Stimulated activated CD8-positive, alpha-beta memory T cell treated with anti-CD3 and anti-CD28 coated beads, Interleukin-12 subunit alpha, Interleukin-12 subunit beta, amount 100 ng/mL, for 1 hour (primary cell): ENCODE results near the gene FAN1.

ENCODE experiments used
- DNase-seq: peaks from one replicate; pipeline ENCODE4 v3.0.0-alpha.2; 2020; ENCODE audit warnings: low read depth

The FAN1 gene

GRCh38 chr15:30921106-30921505, 17.4 kb downstream of the FAN1 start:
- no peak for DNase-seq

DNA sequence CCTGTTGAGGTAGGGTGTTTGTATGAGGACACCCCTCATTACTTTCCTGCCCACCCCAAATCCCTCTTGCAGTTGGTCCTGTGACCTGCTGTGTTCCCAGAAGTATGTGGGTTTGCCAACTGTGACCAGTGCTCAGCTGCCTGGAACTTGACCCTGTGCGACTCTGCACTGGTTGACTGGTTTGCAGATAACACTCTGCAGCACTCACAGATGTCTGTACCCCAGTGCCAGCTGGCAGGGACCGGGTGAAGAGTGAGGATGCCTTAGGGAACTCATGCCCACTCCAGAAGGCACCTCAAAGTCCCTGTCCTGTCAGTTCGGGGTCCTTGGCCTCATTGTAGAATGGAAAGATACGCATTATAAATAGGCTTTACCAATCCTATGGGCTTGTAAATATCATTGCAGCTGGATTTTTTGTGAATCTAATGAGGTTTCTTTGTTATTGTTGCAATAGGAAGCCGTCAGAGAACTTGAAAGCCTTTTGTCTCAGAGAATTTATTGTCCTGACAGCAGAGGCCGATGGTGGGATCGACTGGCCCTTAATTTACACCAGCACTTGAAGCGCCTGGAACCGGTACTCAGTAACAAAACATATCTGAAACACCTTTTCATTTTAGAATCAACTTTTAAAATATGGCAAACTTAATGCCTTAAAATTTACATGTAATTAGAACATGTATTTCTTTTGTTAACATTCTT, 18.2 kb downstream of the FAN1 start:
- DNase-seq = no peak

DNA sequence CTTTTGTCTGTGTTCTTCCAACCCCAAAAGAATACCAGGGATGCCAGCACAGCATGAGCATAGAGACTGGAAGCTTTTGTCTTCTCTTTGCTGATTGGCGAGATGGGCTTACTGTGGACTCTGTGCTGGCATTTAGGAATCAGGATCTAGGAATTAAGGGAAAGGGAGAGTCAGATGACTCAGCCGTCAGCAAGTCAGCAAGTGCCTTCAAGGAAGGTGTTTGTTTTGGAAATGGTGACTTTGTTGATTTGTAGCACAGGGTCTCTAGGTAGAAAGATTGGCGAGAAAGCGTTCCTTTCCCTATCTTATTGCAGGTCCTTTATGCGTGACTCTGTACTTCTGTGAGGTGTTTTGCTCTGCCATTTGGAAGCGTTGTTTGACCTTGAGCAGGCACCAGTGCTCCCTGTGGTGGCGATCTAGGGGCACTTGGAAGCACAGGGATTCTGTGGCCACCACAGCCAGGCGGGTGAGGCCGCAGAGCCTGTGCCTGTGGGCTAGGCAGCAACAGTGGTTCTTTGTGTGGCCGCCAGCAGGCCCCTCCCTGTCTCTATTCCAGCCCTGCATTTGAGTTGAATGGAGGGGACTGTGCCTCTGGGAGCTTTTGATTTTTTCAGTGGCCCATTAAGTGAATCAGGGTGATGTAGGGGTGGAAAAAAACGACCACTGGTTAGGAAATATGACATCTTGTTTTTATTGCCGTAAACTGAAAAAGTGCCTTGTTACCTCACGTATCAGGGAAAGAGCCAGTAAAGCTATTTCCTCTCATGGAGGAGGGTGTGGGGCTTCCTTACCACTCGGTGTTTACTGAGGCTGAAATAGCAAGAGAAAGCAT, 19.0 kb downstream of the FAN1 start:
- DNase-seq = no peak

DNA sequence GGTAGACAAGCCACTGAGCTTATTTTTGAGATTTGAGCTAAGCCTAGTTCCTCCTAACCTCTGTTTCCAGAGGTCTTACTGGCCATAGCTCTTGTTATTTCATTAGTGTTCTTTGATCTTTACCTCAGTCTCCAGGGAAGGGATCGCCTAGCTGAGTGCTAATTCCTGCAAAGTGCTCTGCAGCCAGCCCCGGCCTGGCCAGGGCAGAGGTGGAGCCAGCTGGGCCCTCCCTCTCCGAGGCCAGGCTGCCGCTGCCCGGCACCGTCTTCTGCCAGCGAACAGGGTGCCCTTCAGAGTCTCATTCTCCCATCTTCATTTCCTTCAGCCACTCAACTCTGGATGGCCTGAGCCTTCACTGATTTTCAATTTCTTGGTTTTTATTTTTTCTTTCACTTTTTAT, 19.7 kb downstream of the FAN1 start:
- DNase-seq = no peak

DNA sequence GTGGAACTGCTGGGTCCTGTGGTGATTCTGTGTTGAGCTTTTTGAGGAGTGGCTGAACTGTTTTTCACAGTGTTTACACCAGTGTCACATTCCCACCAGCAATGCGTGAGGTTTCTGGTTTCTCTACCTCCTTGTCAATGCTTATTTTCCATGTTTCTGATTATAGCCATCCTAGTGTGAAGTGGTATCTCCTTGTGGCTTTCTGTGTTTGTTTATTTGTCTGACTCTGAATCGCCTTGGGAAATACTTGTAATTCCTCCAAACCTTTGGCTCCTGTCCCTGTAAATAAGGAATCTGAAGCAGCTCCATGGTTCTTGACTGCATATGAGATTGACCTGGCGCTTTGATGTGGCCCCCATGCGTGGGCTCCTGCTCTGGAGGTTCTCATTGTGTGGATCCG, 20.6 kb downstream of the FAN1 start:
- DNase-seq = no peak

DNA sequence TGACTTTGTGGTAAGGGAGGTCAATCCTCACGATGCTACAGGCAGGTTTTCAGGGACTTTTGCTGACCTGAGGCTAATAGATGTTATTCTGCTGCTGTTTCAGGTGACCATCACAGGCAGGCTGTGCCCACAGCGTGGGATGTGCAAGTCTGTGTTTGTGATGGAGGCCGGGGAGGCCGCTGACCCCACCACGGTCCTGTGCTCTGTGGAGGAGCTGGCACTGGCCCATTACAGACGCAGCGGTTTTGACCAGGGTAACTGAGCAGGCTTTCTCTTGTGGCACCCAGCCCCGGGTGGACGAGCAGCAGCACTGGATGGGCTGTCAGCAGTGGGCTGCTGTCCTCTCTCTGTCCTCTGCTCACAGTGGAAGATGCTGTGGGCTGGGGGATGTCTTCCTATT, 22.0 kb downstream of the FAN1 start:
- no peak for DNase-seq

- no peak for DNase-seq
Measured at GRCh38 chr15:30926161-30926560, 22.4 kb downstream of the FAN1 start.

GRCh38 chr15:30927148-30927761, 23.5 kb downstream of the FAN1 start:
- no peak for DNase-seq

DNA sequence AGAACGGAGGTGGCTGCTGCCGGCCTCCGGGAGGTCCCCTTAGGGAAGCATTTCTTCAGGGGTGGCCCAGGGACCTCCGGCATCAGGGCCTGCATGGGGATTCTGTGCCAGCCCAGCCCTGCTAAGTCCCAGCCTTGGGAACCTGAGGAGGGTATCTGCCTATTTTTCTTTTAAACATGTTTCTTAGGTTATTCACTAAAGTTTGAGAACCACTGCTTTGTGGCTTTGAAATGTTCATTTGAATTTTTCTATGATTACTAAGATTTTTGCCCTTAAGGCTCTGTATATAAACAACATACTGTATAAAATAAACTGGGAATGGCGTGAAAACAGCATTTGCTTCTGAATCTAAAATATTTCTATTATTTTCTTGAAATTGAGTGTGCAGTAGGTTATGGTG, 24.4 kb downstream of the FAN1 start:
- DNase-seq = no peak

GRCh38 chr15:30929064-30929669, 25.5 kb downstream of the FAN1 start:
- DNase-seq = no peak

- no peak for DNase-seq
Measured at GRCh38 chr15:30929982-30930381, 26.3 kb downstream of the FAN1 start.

GRCh38 chr15:30930422-30930821, 26.7 kb downstream of the FAN1 start:
- no peak for DNase-seq

DNA sequence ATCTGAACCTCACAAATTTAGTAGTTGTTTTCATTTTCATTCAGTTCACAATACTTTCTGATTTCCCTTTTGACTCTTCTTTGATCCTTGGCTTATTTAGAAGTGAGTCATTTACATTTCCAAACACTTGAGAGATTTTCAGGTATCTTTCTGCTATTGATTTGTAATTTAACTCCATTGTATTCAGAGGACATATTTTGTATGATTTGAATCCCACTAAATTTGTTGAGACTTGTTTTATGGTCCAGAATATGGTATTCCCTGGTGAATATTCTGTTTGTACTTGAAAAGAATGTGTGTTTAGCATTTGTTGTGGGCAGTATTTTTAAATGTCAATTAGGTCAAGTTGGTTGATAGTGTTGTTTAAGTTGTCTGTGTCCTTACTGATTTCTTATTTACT, 29.6 kb downstream of the FAN1 start:
- DNase-seq = no peak

DNA sequence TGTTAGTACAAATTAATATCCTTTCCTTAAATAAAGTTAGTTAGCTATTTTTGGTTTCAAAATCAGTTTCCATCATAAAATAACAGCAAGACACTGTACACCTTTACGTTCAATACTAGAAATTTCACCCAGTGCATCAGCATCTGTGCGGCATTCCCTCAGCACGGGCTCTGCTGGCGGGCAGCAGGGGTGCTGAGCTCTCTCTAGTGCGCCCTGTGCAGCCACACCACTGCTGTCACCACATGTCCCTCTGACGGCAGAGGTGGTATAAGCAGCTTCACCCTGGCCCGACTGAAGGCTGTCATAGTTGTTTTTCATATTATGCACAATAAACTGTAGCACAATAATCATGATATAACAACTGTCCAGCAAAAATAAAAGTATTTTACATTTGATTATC, 35.4 kb downstream of the FAN1 start:
- DNase-seq = no peak

DNA sequence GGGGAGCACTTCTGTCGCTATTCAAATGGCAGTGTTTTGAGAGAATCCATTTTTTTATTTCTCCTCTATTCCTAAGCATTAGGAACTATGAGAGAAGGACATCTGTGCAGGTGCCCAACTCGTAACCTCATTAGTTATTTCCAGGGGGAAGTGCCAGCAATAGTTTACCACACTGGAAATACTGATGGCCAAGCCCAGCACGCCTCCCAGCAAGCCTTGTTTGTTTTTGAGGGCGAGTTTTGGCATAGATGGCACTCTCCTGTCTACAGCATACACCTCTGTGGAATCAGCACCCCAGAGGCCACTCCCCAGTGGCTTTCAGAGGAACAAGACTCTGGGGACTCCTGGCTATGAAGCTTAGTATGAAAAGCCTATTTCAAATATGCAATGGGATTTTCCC, 36.6 kb downstream of the FAN1 start:
- no peak for DNase-seq

DNA sequence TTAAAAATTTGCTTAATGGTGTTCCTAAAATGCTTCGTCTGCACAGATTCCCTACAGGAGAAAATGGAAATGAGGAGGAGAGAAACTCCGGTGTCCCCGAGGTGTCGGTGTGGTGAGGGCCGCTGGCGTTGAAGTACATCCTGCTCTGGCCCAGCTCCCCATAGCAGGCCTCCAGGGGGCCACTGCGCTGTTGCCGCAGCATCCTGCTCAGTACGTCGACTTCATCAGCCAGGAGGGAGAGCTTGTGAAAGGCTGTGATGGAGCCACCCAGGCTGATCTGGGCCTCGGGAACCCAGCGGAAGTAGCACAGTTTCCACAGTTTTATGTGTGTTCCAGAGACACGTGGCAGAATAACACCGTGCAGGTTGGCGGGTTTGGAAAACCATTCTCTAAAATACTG, 37.8 kb downstream of the FAN1 start:
- DNase-seq = no peak

- DNase-seq = no peak
Measured at GRCh38 chr15:30943654-30944335, 40.1 kb downstream of the FAN1 start.

GRCh38 chr15:30953183-30953582, 49.5 kb downstream of the FAN1 start:
- DNase-seq = no peak

DNA sequence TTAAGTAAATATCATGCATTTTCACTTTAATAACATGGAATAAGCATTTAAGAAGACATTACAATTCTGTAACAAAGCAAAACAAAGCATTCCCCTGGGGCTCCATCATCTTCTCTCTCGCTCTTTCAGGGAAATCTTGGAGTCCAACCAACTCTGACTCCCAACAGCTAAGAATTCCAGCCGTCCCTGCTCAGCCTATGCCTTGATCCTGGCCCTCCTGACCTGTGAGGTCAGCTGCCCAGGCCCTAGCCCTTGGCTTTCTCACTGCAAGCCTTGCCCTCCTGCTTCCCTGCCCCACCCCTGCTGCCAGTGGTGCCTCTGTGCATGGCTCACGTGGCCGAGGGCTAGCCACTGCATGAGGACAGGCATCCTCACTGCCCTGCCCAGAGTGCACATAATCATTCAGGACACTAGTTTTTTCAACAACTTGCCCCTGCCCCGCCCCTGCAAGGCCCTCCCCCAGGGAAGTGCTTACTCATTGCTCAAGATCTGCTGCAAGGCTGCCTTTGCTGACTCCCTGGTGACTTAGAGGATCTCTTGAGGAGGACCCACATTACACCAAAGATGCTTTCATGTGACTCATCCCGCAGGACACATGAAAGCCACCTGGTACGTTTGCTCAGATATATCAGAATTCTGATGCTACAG, 50.1 kb downstream of the FAN1 start:
- DNase-seq = no peak

DNA sequence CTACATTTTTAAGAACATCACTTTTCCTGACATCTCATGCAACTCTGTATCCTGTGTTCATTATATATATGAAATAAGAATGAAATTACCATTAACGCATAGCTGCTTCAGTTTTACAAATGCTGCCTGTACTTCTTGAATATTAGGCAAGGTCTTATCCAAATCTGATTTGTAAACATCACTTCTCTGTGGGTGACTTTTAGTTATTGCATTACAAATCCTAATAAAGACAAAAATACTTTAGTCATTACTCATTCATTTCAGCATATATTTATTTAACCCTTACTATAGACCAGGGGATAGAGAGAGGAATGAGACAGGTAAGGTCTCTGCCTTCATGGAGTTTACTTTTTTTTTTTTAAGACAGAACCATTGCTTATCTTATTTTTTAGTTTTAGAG, 51.0 kb downstream of the FAN1 start:
- DNase-seq = no peak

- DNase-seq = no peak
Measured at GRCh38 chr15:30956216-30957124, 52.8 kb downstream of the FAN1 start.
